ENCODE data around the gene CYTH3.

CYTH3 gene

GRCh38 chr7:6250364-6250833 is 22.0 kb downstream of the CYTH3 start:
- no peak overlapping the region for H3K4me3 ChIP-seq (ENCODE audit: low read length)
- DNase-seq (ENCODE audit: low read depth): no peak
- TF ChIP-seq CTCF (conservative IDR thresholded peaks at IDR 0.05; ENCODE audit: low read depth, low read length): no peak

- no peak for TF ChIP-seq CTCF (conservative IDR thresholded peaks at IDR 0.05; ENCODE audit: low read depth, low read length)
- DNase-seq (ENCODE audit: low read depth): no peak
- no peak overlapping the region for H3K4me3 ChIP-seq (ENCODE audit: low read length)
Observed at GRCh38 chr7:6249043-6249442, 23.4 kb downstream of the CYTH3 start.

- DNase-seq (ENCODE audit: low read depth): no peak
- TF ChIP-seq CTCF (conservative IDR thresholded peaks at IDR 0.05; ENCODE audit: low read depth, low read length): no peak
- no peak overlapping the region for H3K4me3 ChIP-seq (ENCODE audit: low read length)
Observed at GRCh38 chr7:6248581-6248980, 23.8 kb downstream of the CYTH3 start.

- TF ChIP-seq CTCF (conservative IDR thresholded peaks at IDR 0.05; ENCODE audit: low read depth, low read length): no peak
- no peak for DNase-seq (ENCODE audit: low read depth)
- H3K4me3 ChIP-seq (ENCODE audit: low read length): no peak overlapping the region
Observed at GRCh38 chr7:6246251-6246917, 26.0 kb downstream of the CYTH3 start.

- H3K4me3 ChIP-seq (ENCODE audit: low read length): no peak overlapping the region
- TF ChIP-seq CTCF (conservative IDR thresholded peaks at IDR 0.05; ENCODE audit: low read depth, low read length): no peak
- no peak for DNase-seq (ENCODE audit: low read depth)
Observed at GRCh38 chr7:6244021-6244420, 28.4 kb downstream of the CYTH3 start.

GRCh38 chr7:6243168-6243567 is 29.3 kb downstream of the CYTH3 start:
- no peak overlapping the region for H3K4me3 ChIP-seq (ENCODE audit: low read length)
- DNase-seq (ENCODE audit: low read depth): no peak
- TF ChIP-seq CTCF (conservative IDR thresholded peaks at IDR 0.05; ENCODE audit: low read depth, low read length): no peak

GRCh38 chr7:6242561-6242960 is 29.9 kb downstream of the CYTH3 start:
- TF ChIP-seq CTCF (conservative IDR thresholded peaks at IDR 0.05; ENCODE audit: low read depth, low read length): no peak
- H3K4me3 ChIP-seq (ENCODE audit: low read length): no peak overlapping the region
- DNase-seq (ENCODE audit: low read depth): no peak
